Liver (tissue), 9 donors: ENCODE measurements around the gene PAX8. TPM values are rescaled to one million over a fixed set of nuclear protein-coding genes. Genes with fewer than 3 reads are reported as not detected.

Experiments
- DNase-seq: peaks from one replicate; pipeline ENCODE4 v3.0.0-alpha.2; 2017; ENCODE audit warnings: low spot score
- H3K27ac ChIP-seq, 2 donors: one replicate each; pipeline ENCODE4 v1.7.0; 2013; ENCODE audit warnings: inconsistent platforms in 2 of 2, low read length in 2 of 2, control low read depth in 1 of 2, low read depth in 1 of 2, mild to moderate bottlenecking in 1 of 2
- H3K27me3 ChIP-seq, 4 donors: one replicate each; pipeline versions ENCODE4 v1.6.1 to v1.7.0; 2013; ENCODE audit warnings: low read length in 3 of 4, inconsistent platforms in 1 of 4, mild to moderate bottlenecking in 1 of 4, moderate library complexity in 1 of 4; ENCODE audit not compliant: control insufficient read depth in 4 of 4, insufficient read depth in 4 of 4
- H3K36me3 ChIP-seq, 4 donors: one replicate each; pipeline versions ENCODE4 v1.6.1 to v1.7.0; 2013; ENCODE audit warnings: low read length in 3 of 4, mild to moderate bottlenecking in 3 of 4, low read depth in 1 of 4, moderate library complexity in 1 of 4; ENCODE audit not compliant: control insufficient read depth in 4 of 4, insufficient read depth in 3 of 4
- H3K4me1 ChIP-seq, 4 donors: one replicate each; pipeline versions ENCODE4 v1.6.1 to v1.7.0; 2013; ENCODE audit warnings: low read length in 3 of 4, mild to moderate bottlenecking in 3 of 4, moderate library complexity in 1 of 4; ENCODE audit not compliant: control insufficient read depth in 4 of 4, insufficient read depth in 4 of 4
- H3K4me3 ChIP-seq, 3 donors: one replicate each; pipeline versions ENCODE4 v1.6.1 to v1.7.0; 2013; ENCODE audit warnings: low read length in 3 of 3, control low read depth in 1 of 3, low read depth in 1 of 3, mild to moderate bottlenecking in 1 of 3
- H3K9ac ChIP-seq, 2 donors: one replicate each; pipeline ENCODE4 v1.7.0; 2013; ENCODE audit warnings: low read length in 2 of 2, mild to moderate bottlenecking in 2 of 2, moderate library complexity in 2 of 2, control low read depth in 1 of 2, low read depth in 1 of 2
- H3K9me3 ChIP-seq, 4 donors: one replicate each; pipeline versions ENCODE4 v1.6.1 to v1.7.0; 2013; ENCODE audit warnings: low read length in 3 of 4; ENCODE audit not compliant: control insufficient read depth in 4 of 4
- ATF3 ChIP-seq: IDR thresholded peaks from 2 replicates; pipeline ENCODE4 v1.6.1; 2016; ENCODE audit warnings: antibody characterized with exemption
- CTCF ChIP-seq: fragments of 150-350 bp; IDR thresholded peaks from 2 replicates; pipeline ENCODE4 v1.5.1; 2017; ENCODE audit warnings: improper control_type of control experiment, low read depth, low read length; ENCODE audit not compliant: missing input control
- EGR1 ChIP-seq, 2 donors: IDR thresholded peaks; 2 replicates each; pipeline ENCODE4 v1.6.1; 2016 to 2018; ENCODE audit warnings: antibody characterized with exemption in 2 of 2, low read depth in 2 of 2
- FOXA2 ChIP-seq: IDR thresholded peaks from 2 replicates; pipeline ENCODE4 v1.6.1; 2016; ENCODE audit warnings: antibody characterized with exemption
- GABPA ChIP-seq, 2 donors: IDR thresholded peaks in 1 of 2; conservative IDR thresholded peaks in 1 of 2; 2 replicates each; pipeline ENCODE4 v1.6.1; 2016; ENCODE audit warnings: antibody characterized with exemption in 2 of 2, mild to moderate bottlenecking in 1 of 2, moderate library complexity in 1 of 2
- HNF4A ChIP-seq, 2 donors: conservative IDR thresholded peaks; 2 replicates each; pipeline ENCODE4 v1.6.1; 2016; ENCODE audit warnings: antibody characterized with exemption in 2 of 2, mild to moderate bottlenecking in 2 of 2
- HNF4G ChIP-seq: IDR thresholded peaks from 2 replicates; pipeline ENCODE4 v1.6.1; 2016; ENCODE audit warnings: antibody characterized with exemption
- JUND ChIP-seq, 2 donors: IDR thresholded peaks; 2 replicates each; pipeline ENCODE4 v1.6.1; 2016; ENCODE audit warnings: antibody characterized with exemption in 2 of 2
- MAX ChIP-seq: IDR thresholded peaks from 2 replicates; pipeline ENCODE4 v1.6.1; 2016; ENCODE audit warnings: antibody characterized with exemption
- RAD21 ChIP-seq, 2 donors: IDR thresholded peaks; 2 replicates each; pipeline ENCODE4 v1.6.1; 2016; ENCODE audit warnings: antibody characterized with exemption in 2 of 2, mild to moderate bottlenecking in 2 of 2
- SP1 ChIP-seq: IDR thresholded peaks from 2 replicates; pipeline ENCODE4 v1.6.1; 2018; ENCODE audit warnings: antibody characterized with exemption, mild to moderate bottlenecking
- TAF1 ChIP-seq: conservative IDR thresholded peaks from 2 replicates; pipeline ENCODE4 v1.6.1; 2016; ENCODE audit warnings: antibody characterized with exemption, mild to moderate bottlenecking
- YY1 ChIP-seq: IDR thresholded peaks from 2 replicates; pipeline ENCODE4 v1.6.1; 2016; ENCODE audit warnings: antibody characterized with exemption, mild to moderate bottlenecking
- ZBTB33 ChIP-seq: IDR thresholded peaks from 2 replicates; pipeline ENCODE4 v1.6.1; 2016; ENCODE audit warnings: antibody characterized with exemption
- WGBS: extraction: QIAGEN DNeasy Blood & Tissue Kit; methylation state at CpG from one replicate; pipeline ENCODE4 v1.1.7; 2013; 5-methylcytosine and 5-hydroxymethylcytosine counted together
- polyA plus RNA-seq, 2 donors: library from polyadenylated mRNA; stranded (reverse) in 1 of 2; unstranded in 1 of 2; fragments of 200-250 nt in 1 of 2; fragments of >200 nt in 1 of 2; fragmentation: Nextera tagmentation in 1 of 2; extraction: Ambion mirVana in 1 of 2; gene quantifications; one replicate each; pipeline versions ENCODE4 v1.2.1 to v1.2.3, GENCODE V29; 2013 to 2015
- total RNA-seq, 2 donors: library from RNA; depleted of rRNA; stranded (reverse); fragments of >200 nt; gene quantifications; one replicate each; pipeline ENCODE4 v1.2.3, GENCODE V29; 2014
- donor health status: healthy.
- donor health status: healthy.
- donor health status: healthy.
- donor health status: healthy.
- donor health status: healthy.

PAX8 gene
- total and polyA plus RNA-seq, 4 donors = 0.09 to 0.85 (median 0.33) TPM

- peaks cover 0 to 2% (median 0%) of the 10 kb centered on the region in 4 donors for H3K27me3 ChIP-seq
- H3K36me3 ChIP-seq = no peaks in the 10 kb centered on the region
- H3K9ac ChIP-seq = no peak overlapping the region
- no peak overlapping the region for H3K27ac ChIP-seq
- H3K9me3 ChIP-seq = no peaks in the 10 kb centered on the region
- no peak overlapping the region for H3K4me3 ChIP-seq
- TF ChIP-seq CTCF (no peak), HNF4A (conservative IDR thresholded peaks at IDR 0.05) (no peak), ZBTB33 (no peak), TAF1 (no peak)
- peaks cover 2 to 20% (median 14%) of the 10 kb centered on the region in 4 donors for H3K4me1 ChIP-seq
- DNase-seq = no peak
- 89% methylated on average over 4 of the region's 4 CpGs for WGBS
Measured at GRCh38 chr2:113268621-113269360, 9.9 kb downstream of the PAX8 start.

- WGBS = 91% methylated on average over 7 of the region's 7 CpGs
- Histone ChIP-seq H3K27me3 (peaks cover 0 to 2% (median 0%) of the 10 kb centered on the region in 4 donors), H3K4me3 (no peak overlapping the region), H3K9me3 (no peaks in the 10 kb centered on the region), H3K27ac (no peak overlapping the region), H3K9ac (no peak overlapping the region), H3K36me3 (no peaks in the 10 kb centered on the region), H3K4me1 (peaks cover 2 to 26% (median 16%) of the 10 kb centered on the region in 4 donors)
- DNase-seq = no peak
- TF ChIP-seq MAX (no peak), CTCF (no peak), GABPA (IDR thresholded peaks at IDR 0.05 in 1 of 2, conservative IDR thresholded peaks at IDR 0.05 in 1 of 2) (no peak), EGR1 (IDR thresholded peaks at IDR 0.05; ENCODE audit: low read depth in 2 of 2) (no peak), SP1 (no peak), TAF1 (no peak), HNF4G (no peak), JUND (IDR thresholded peaks at IDR 0.05) (no peak), YY1 (no peak), ZBTB33 (no peak), HNF4A (conservative IDR thresholded peaks at IDR 0.05) (no peak), ATF3 (no peak), RAD21 (IDR thresholded peaks at IDR 0.05) (no peak), FOXA2 (no peak)
Measured at GRCh38 chr2:113266431-113266830, 12.3 kb downstream of the PAX8 start.
